ENCODE results near the gene FAM32A.

FAM32A gene

GRCh38 chr19:16233836-16234551 is 48.8 kb downstream of the FAM32A start:
- no peak for DNase-seq (ENCODE audit: low read depth)
- no peak overlapping the region for H3K4me3 ChIP-seq (ENCODE audit: control insufficient read depth, low read depth, low read length)
- TF ChIP-seq CTCF (IDR thresholded peaks at IDR 0.05; ENCODE audit: control insufficient read depth, insufficient read depth, low read depth, low read length, missing control alignments): no peak

GRCh38 chr19:16234552-16235445 is 49.6 kb downstream of the FAM32A start:
- DNase-seq (ENCODE audit: low read depth): no peak
- no peak overlapping the region for H3K4me3 ChIP-seq (ENCODE audit: control insufficient read depth, low read depth, low read length)
- TF ChIP-seq CTCF (IDR thresholded peaks at IDR 0.05; ENCODE audit: control insufficient read depth, insufficient read depth, low read depth, low read length, missing control alignments): no peak

GRCh38 chr19:16235811-16236652 is 50.8 kb downstream of the FAM32A start:
- TF ChIP-seq CTCF (IDR thresholded peaks at IDR 0.05; ENCODE audit: control insufficient read depth, insufficient read depth, low read depth, low read length, missing control alignments): no peak
- DNase-seq (ENCODE audit: low read depth): no peak
- no peak overlapping the region for H3K4me3 ChIP-seq (ENCODE audit: control insufficient read depth, low read depth, low read length)

Data from AG09309 (cell line).